AG09309 (cell line): ENCODE results near the gene PIGB.
A peak's percentile ranks its signal among the peaks of the same experiment; 100 is the strongest.

Source experiments
- DNase-seq: peaks from one replicate; pipeline ENCODE4 v3.0.0-alpha.2; 2010; ENCODE audit warnings: low read depth
- H3K4me3 ChIP-seq: 2 replicates; pipeline ENCODE4 v1.5.1; 2011; ENCODE audit warnings: mild to moderate bottlenecking, low read depth, low read length, moderate library complexity; ENCODE audit not compliant: control insufficient read depth
- TF ChIP-seq, protein P1 (sequence below): IDR thresholded peaks from 2 replicates; pipeline ENCODE4 v1.5.1; 2011; ENCODE audit warnings: mild to moderate bottlenecking, low read depth, low read length, inconsistent platforms; ENCODE audit not compliant: insufficient read depth, control insufficient read depth; ENCODE audit errors: missing control alignments

The PIGB gene

GRCh38 chr15:55356985-55357585 is 38.1 kb downstream of the PIGB start:
- no peak overlapping the region for H3K4me3 ChIP-seq
- no peak for DNase-seq
- TF ChIP-seq, protein P1, sequence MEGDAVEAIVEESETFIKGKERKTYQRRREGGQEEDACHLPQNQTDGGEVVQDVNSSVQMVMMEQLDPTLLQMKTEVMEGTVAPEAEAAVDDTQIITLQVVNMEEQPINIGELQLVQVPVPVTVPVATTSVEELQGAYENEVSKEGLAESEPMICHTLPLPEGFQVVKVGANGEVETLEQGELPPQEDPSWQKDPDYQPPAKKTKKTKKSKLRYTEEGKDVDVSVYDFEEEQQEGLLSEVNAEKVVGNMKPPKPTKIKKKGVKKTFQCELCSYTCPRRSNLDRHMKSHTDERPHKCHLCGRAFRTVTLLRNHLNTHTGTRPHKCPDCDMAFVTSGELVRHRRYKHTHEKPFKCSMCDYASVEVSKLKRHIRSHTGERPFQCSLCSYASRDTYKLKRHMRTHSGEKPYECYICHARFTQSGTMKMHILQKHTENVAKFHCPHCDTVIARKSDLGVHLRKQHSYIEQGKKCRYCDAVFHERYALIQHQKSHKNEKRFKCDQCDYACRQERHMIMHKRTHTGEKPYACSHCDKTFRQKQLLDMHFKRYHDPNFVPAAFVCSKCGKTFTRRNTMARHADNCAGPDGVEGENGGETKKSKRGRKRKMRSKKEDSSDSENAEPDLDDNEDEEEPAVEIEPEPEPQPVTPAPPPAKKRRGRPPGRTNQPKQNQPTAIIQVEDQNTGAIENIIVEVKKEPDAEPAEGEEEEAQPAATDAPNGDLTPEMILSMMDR, result no peak

DNA sequence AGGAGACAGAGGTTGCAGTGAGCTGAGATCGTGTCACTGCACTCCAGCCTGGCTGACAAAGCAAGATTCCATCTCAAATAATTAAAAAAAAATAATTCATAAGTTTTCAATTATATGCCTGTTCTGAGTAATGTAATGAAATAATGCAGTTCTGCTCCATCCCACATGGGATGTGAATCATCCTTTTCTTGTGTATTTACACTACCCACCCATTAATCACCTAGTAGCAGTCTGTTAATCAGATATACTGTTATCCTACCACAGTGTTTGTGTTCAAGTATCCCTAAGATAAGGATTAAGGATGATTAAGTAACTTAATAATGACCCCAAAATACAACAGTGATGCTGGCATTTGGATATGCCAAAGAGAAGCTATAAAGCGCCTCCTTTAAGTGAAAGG is 38.8 kb downstream of the PIGB start:
- peak; percentile 20 for DNase-seq
- H3K4me3 ChIP-seq, result no peak overlapping the region
- TF ChIP-seq, protein P1, result no peak

DNA sequence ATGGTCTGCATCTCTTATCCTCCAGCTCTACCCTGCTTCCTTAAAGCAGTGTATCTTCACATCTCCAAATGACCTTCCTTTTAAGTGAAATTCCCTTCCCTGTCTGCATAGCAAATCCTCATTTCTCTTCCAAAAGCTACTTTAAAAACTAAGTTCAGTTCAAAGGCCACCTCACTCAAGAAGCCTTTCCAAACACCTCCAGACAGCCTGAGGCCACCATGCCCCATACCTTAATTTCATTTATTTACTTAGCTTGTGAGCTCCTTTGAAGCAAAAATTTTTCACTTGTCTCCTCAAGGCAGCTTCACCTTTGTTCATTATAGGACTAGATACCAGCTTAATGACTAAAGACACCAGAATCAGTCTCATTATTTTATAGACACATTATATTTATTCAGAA is 39.4 kb downstream of the PIGB start:
- TF ChIP-seq, protein P1, result no peak
- H3K4me3 ChIP-seq, result no peak overlapping the region
- no peak for DNase-seq

- H3K4me3 ChIP-seq, result no peak overlapping the region
- TF ChIP-seq, protein P1, result no peak
These were observed 41.2 kb downstream of the PIGB start for GRCh38 chr15:55360256-55360655.

DNA sequence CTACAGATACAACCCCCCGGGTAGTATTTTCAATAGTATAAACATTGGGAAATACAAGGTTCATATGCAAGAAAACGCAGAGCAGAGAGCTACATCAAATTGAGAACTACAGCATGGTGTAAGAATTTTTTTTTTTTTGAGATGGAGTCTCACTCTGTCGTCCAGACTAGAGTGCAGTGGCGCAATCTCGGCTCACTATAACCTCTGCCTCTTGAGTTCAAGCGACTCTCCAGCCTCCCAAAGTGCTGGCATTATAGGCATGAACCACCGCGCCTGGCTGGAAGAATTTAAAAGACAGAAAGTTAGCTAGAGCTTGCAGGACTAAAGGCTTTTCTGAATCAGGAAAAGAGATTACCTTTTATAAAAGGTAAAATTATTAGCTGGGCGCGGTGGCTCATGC is 42.0 kb downstream of the PIGB start:
- TF ChIP-seq, protein P1, result no peak
- DNase-seq, result no peak
- no peak overlapping the region for H3K4me3 ChIP-seq

More at GRCh38 chr15:55360256-55360655, 41.2 kb downstream of the PIGB start:
- DNase-seq, result no peak

- TF ChIP-seq, protein P1, result no peak
- H3K4me3 ChIP-seq, result no peak overlapping the region
- no peak for DNase-seq
These were observed 43.6 kb downstream of the PIGB start for GRCh38 chr15:55362641-55363040.
